ENCODE data around the gene CUX1.

Gene CUX1

DNA sequence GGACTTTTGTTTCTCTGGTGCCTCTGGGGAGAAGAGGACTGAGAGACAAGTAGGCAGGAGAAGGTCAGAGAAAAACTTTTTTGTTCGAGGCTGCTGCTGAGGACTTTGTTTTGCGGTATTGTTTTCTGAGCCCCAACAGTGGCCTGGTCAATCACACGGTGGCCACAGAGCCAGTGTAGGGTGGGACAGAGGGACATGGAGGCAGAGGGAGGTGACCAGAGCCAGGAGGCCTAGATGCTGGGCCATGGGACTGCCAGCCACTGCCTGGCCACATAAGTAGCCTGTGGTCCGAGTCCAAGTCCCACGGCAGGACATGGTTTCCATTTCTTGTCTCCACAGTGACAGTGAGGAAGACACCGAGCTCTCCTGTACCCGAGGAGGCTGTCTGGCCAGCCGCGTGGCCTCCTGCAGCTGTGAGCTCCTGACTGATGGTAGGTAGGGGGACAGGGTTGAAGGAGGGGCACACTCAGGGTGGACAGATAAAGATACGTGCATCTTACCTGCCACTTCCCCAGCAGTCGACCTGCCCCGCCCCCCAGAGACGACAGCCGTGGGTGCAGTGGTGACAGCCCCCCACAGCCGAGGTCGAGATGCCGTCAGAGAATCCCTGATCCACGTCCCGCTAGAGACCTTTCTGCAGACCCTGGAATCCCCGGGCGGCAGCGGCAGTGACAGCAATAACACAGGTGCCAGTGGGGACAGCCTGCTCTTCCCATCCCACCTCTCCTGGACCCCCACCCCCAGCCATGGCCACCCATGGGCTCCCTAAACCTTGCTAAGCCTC, 496.8 kb downstream of the CUX1 start:
- DNase-seq: no peak

DNA sequence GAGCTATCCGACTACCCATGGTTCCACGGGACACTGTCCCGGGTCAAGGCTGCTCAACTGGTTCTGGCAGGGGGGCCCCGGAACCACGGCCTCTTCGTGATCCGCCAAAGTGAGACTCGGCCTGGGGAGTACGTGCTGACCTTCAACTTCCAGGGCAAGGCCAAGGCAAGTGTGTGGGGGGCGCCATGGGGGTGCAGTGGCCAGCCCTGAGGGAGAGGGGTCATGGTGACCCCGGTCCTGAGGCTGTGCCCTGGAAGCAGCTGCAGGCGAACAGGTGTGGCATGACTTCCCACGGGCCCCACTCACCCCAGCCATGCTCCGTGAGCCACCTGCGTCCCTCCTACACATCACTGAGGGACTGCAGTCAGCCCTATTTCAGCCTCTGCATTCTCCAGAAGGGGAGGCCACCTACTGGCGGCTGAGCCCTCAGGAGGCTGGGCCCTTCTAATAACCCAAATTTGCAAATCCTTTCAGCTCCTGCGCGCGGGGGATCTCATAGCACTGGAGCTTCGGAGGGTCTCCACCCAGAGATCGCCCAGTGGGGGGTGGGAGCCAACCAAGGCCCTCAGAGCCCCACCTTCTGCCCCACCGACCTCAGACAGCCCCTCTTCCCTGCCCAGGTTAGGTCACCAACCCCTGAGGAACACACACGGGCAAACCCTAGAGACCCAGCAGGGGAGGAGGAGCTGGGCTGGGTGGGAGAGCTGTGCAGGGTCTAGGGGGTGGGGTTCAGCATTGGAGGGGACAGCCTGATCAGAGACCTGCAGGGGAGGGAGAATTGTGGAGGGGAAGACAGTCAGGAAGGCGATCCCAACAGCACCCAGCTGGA, 500.0 kb downstream of the CUX1 start:
- H3K4me2 ChIP-seq (ENCODE audit: low read depth, low read length): no peak overlapping the region
- peaks cover 12% of the 10 kb centered on the region; the same call in 1 of the 2 replicates for H3K79me2 ChIP-seq (ENCODE audit: low read length)
- H3K4me3 ChIP-seq (ENCODE audit: low read length): no peak overlapping the region
- no peaks in the 10 kb centered on the region for H3K9me3 ChIP-seq (replicated peaks; ENCODE audit: insufficient read depth, low read length)
- H3K9ac ChIP-seq (ENCODE audit: low read length): no peak overlapping the region
- DNase-seq: no peak
- no peak overlapping the region for H3K27ac ChIP-seq (ENCODE audit: low read length)
- no peaks in the 10 kb centered on the region for H3K27me3 ChIP-seq (replicated peaks; ENCODE audit: insufficient read depth, low read length)
- no peaks in the 10 kb centered on the region for H3K4me1 ChIP-seq (ENCODE audit: low read length)
- 0 out of 2 replicates have a peak, but pooled peaks cover 5% of the 10 kb centered on the region for H3F3A ChIP-seq (ENCODE audit: insufficient read depth, low read length)
- H2AFZ ChIP-seq (ENCODE audit: low read length): no peak overlapping the region
- H3K9me2 ChIP-seq (replicated peaks; ENCODE audit: insufficient read depth, low read length): no peaks in the 10 kb centered on the region
- no peak for TF ChIP-seq EZH2 (optimal IDR thresholded peaks at IDR 0.05; ENCODE audit: low read depth, low read length)
- TF ChIP-seq, protein P1, sequence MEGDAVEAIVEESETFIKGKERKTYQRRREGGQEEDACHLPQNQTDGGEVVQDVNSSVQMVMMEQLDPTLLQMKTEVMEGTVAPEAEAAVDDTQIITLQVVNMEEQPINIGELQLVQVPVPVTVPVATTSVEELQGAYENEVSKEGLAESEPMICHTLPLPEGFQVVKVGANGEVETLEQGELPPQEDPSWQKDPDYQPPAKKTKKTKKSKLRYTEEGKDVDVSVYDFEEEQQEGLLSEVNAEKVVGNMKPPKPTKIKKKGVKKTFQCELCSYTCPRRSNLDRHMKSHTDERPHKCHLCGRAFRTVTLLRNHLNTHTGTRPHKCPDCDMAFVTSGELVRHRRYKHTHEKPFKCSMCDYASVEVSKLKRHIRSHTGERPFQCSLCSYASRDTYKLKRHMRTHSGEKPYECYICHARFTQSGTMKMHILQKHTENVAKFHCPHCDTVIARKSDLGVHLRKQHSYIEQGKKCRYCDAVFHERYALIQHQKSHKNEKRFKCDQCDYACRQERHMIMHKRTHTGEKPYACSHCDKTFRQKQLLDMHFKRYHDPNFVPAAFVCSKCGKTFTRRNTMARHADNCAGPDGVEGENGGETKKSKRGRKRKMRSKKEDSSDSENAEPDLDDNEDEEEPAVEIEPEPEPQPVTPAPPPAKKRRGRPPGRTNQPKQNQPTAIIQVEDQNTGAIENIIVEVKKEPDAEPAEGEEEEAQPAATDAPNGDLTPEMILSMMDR (IDR thresholded peaks at IDR 0.05; ENCODE audit: low read length): no peak
- no peak for TF ChIP-seq EZH2phosphoT487 (IDR thresholded peaks at IDR 0.05; ENCODE audit: low read length)
- H3K36me3 ChIP-seq (replicated peaks; ENCODE audit: insufficient read depth, low read length): peaks cover 6% of the 10 kb centered on the region; the same call in 1 of the 2 replicates
- H4K20me1 ChIP-seq (ENCODE audit: insufficient read depth, low read length): no peaks in the 10 kb centered on the region

More for the DNA sequence above, 496.8 kb downstream of the CUX1 start:
- Histone ChIP-seq H2AFZ (ENCODE audit: low read length) (no peak overlapping the region), H3K27me3 (replicated peaks; ENCODE audit: insufficient read depth, low read length) (no peaks in the 10 kb centered on the region), H3K4me3 (ENCODE audit: low read length) (no peak overlapping the region), H3K9me3 (replicated peaks; ENCODE audit: insufficient read depth, low read length) (no peaks in the 10 kb centered on the region), H3K36me3 (replicated peaks; ENCODE audit: insufficient read depth, low read length) (peaks cover 6% of the 10 kb centered on the region; the same call in 1 of the 2 replicates), H4K20me1 (ENCODE audit: insufficient read depth, low read length) (no peaks in the 10 kb centered on the region), H3F3A (ENCODE audit: insufficient read depth, low read length) (0 out of 2 replicates have a peak, but pooled peaks cover 2% of the 10 kb centered on the region), H3K9ac (ENCODE audit: low read length) (no peak overlapping the region), H3K27ac (ENCODE audit: low read length) (no peak overlapping the region), H3K79me2 (ENCODE audit: low read length) (peaks cover 27% of the 10 kb centered on the region), H3K4me2 (ENCODE audit: low read depth, low read length) (no peak overlapping the region), H3K9me2 (replicated peaks; ENCODE audit: insufficient read depth, low read length) (no peaks in the 10 kb centered on the region), H3K4me1 (ENCODE audit: low read length) (peaks cover 9% of the 10 kb centered on the region)
- TF ChIP-seq, protein P1 (IDR thresholded peaks at IDR 0.05; ENCODE audit: low read length): no peak
- TF ChIP-seq EZH2phosphoT487 (IDR thresholded peaks at IDR 0.05; ENCODE audit: low read length) (no peak), EZH2 (optimal IDR thresholded peaks at IDR 0.05; ENCODE audit: low read depth, low read length) (no peak)

- peaks cover 6% of the 10 kb centered on the region; the same call in 1 of the 2 replicates for H3K36me3 ChIP-seq (replicated peaks; ENCODE audit: insufficient read depth, low read length)
- no peaks in the 10 kb centered on the region for H3K27me3 ChIP-seq (replicated peaks; ENCODE audit: insufficient read depth, low read length)
- no peak for DNase-seq
- H3K9me3 ChIP-seq (replicated peaks; ENCODE audit: insufficient read depth, low read length): no peaks in the 10 kb centered on the region
- 0 out of 2 replicates have a peak, but pooled peaks cover 10% of the 10 kb centered on the region for H3F3A ChIP-seq (ENCODE audit: insufficient read depth, low read length)
- H3K9me2 ChIP-seq (replicated peaks; ENCODE audit: insufficient read depth, low read length): no peaks in the 10 kb centered on the region
- no peaks in the 10 kb centered on the region for H4K20me1 ChIP-seq (ENCODE audit: insufficient read depth, low read length)
- H2AFZ ChIP-seq (ENCODE audit: low read length): no peak overlapping the region
- H3K4me1 ChIP-seq (ENCODE audit: low read length): no peaks in the 10 kb centered on the region
- no peak overlapping the region for H3K4me3 ChIP-seq (ENCODE audit: low read length)
- H3K9ac ChIP-seq (ENCODE audit: low read length): no peak overlapping the region
- H3K4me2 ChIP-seq (ENCODE audit: low read depth, low read length): no peak overlapping the region
- TF ChIP-seq EZH2 (optimal IDR thresholded peaks at IDR 0.05; ENCODE audit: low read depth, low read length) (no peak), EZH2phosphoT487 (IDR thresholded peaks at IDR 0.05; ENCODE audit: low read length) (no peak)
- TF ChIP-seq, protein P1 (IDR thresholded peaks at IDR 0.05; ENCODE audit: low read length): no peak
- H3K79me2 ChIP-seq (ENCODE audit: low read length): peaks cover 9% of the 10 kb centered on the region; the same call in 1 of the 2 replicates
- H3K27ac ChIP-seq (ENCODE audit: low read length): no peak overlapping the region
Measured at GRCh38 chr7:102318482-102318971, 501.1 kb downstream of the CUX1 start.

Data from MM.1S (cell line).